Nephron (organoid): ENCODE data around the gene CA9.

Experiments
- H3K27ac Mint-ChIP-seq, 3 experiments: 2 replicates each; pipeline ENCODE4 v1.8.0; 2020; ENCODE audit warnings: mixed read lengths in 3 of 3, mild to moderate bottlenecking in 2 of 3, moderate library complexity in 1 of 3
- H3K27me3 Mint-ChIP-seq: 2 replicates; pipeline ENCODE4 v1.8.0; 2021; ENCODE audit warnings: low read depth, mild to moderate bottlenecking, moderate library complexity, mixed read lengths
- H3K36me3 Mint-ChIP-seq: 2 replicates; pipeline ENCODE4 v1.8.0; 2020; ENCODE audit warnings: low read depth, mixed read lengths
- H3K4me1 Mint-ChIP-seq: 2 replicates; pipeline ENCODE4 v1.8.0; 2020; ENCODE audit warnings: mixed read lengths
- H3K4me3 Mint-ChIP-seq, 3 experiments: 2 replicates each; pipeline ENCODE4 v1.8.0; 2020; ENCODE audit warnings: mild to moderate bottlenecking in 3 of 3, mixed read lengths in 3 of 3, moderate library complexity in 2 of 3
- H3K9me3 Mint-ChIP-seq: 2 replicates; pipeline ENCODE4 v1.8.0; 2020; ENCODE audit warnings: mixed read lengths
- TF ChIP-seq, protein P1 (sequence below), 3 experiments: fragments of 200-600 bp; sonication (generic); IDR thresholded peaks; one replicate each; pipeline ENCODE4 v1.5.0; 2021; ENCODE audit warnings: antibody characterized with exemption in 3 of 3; ENCODE audit not compliant: unreplicated experiment in 3 of 3

The CA9 gene

GRCh38 chr9:35705372-35705771 is 31.6 kb downstream of the CA9 start:
- no peaks in the 10 kb centered on the region for H3K4me1 Mint-ChIP-seq
- TF ChIP-seq, protein P1, sequence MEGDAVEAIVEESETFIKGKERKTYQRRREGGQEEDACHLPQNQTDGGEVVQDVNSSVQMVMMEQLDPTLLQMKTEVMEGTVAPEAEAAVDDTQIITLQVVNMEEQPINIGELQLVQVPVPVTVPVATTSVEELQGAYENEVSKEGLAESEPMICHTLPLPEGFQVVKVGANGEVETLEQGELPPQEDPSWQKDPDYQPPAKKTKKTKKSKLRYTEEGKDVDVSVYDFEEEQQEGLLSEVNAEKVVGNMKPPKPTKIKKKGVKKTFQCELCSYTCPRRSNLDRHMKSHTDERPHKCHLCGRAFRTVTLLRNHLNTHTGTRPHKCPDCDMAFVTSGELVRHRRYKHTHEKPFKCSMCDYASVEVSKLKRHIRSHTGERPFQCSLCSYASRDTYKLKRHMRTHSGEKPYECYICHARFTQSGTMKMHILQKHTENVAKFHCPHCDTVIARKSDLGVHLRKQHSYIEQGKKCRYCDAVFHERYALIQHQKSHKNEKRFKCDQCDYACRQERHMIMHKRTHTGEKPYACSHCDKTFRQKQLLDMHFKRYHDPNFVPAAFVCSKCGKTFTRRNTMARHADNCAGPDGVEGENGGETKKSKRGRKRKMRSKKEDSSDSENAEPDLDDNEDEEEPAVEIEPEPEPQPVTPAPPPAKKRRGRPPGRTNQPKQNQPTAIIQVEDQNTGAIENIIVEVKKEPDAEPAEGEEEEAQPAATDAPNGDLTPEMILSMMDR (IDR thresholded peaks at IDR 0.05; ENCODE audit: unreplicated experiment in 3 of 3) = no peak
- H3K27ac Mint-ChIP-seq = no peak overlapping the region
- H3K27me3 Mint-ChIP-seq = no peaks in the 10 kb centered on the region
- peaks cover 65% of the 10 kb centered on the region for H3K36me3 Mint-ChIP-seq
- no peaks in the 10 kb centered on the region for H3K9me3 Mint-ChIP-seq
- no peak overlapping the region for H3K4me3 Mint-ChIP-seq

- TF ChIP-seq, protein P1 (IDR thresholded peaks at IDR 0.05; ENCODE audit: unreplicated experiment in 3 of 3) = no peak
- H3K9me3 Mint-ChIP-seq = no peaks in the 10 kb centered on the region
- no peaks in the 10 kb centered on the region for H3K4me1 Mint-ChIP-seq
- H3K27ac Mint-ChIP-seq = no peak overlapping the region
- H3K36me3 Mint-ChIP-seq = peaks cover 71% of the 10 kb centered on the region
- no peak overlapping the region for H3K4me3 Mint-ChIP-seq
- no peaks in the 10 kb centered on the region for H3K27me3 Mint-ChIP-seq
These were observed 32.2 kb downstream of the CA9 start for GRCh38 chr9:35705836-35706430.

DNA sequence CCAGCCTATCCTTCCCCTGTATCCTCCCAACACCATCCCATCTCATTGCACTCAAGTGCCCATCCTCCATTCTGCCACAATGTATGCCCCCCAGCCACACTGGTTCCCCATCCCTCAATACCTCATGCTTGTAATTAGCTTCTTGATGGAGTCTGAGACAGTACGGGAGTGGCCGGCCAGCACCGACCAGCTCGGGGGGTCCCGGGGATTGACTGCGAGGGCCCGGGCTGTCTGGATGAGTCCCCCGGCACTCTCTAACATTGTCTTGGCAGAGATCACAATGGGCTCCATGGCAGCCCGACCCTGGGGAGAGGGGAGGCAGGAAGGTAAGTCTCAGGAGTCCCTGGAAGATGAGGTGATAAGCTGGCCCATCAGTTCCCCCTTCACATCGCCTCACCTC is 33.2 kb downstream of the CA9 start:
- Mint-ChIP-seq H3K9me3 (no peaks in the 10 kb centered on the region), H3K27ac (no peak overlapping the region), H3K4me1 (no peaks in the 10 kb centered on the region), H3K36me3 (peaks cover 80% of the 10 kb centered on the region), H3K4me3 (no peak overlapping the region), H3K27me3 (no peaks in the 10 kb centered on the region)
- TF ChIP-seq, protein P1 (IDR thresholded peaks at IDR 0.05; ENCODE audit: unreplicated experiment in 3 of 3) = no peak

DNA sequence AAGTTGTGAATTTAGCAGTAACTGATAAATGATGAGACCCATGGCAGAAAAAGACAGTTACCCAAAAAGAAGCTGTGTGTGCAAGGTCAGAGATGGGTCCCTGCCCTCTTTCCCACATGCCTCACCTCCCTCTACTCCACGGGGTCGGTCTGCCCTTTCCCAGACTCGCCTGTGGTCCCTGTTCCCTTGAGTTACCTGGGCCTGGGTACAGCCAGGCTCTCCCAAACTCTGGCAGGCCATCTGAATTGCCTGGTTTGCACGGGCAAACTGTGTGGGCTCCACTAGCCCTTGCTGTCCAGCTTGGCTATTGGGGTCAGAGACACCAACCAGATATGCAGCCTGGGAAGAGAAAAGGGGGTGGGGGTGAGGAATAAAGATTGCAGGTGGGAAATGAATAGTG is 34.4 kb downstream of the CA9 start:
- no peak overlapping the region for H3K27ac Mint-ChIP-seq
- H3K9me3 Mint-ChIP-seq = no peaks in the 10 kb centered on the region
- H3K27me3 Mint-ChIP-seq = no peaks in the 10 kb centered on the region
- TF ChIP-seq, protein P1 (IDR thresholded peaks at IDR 0.05; ENCODE audit: unreplicated experiment in 3 of 3) = no peak
- H3K4me3 Mint-ChIP-seq = no peak overlapping the region
- H3K4me1 Mint-ChIP-seq = no peaks in the 10 kb centered on the region
- H3K36me3 Mint-ChIP-seq = peaks cover 82% of the 10 kb centered on the region

GRCh38 chr9:35710818-35711500 is 37.2 kb downstream of the CA9 start:
- no peaks in the 10 kb centered on the region for H3K27me3 Mint-ChIP-seq
- H3K9me3 Mint-ChIP-seq = no peaks in the 10 kb centered on the region
- no peak overlapping the region for H3K4me3 Mint-ChIP-seq
- H3K36me3 Mint-ChIP-seq = peaks cover 87% of the 10 kb centered on the region
- H3K27ac Mint-ChIP-seq = no peak overlapping the region
- TF ChIP-seq, protein P1 (IDR thresholded peaks at IDR 0.05; ENCODE audit: unreplicated experiment in 3 of 3) = no peak
- H3K4me1 Mint-ChIP-seq = no peaks in the 10 kb centered on the region
